HCT116 (cell line): ENCODE data around the gene ARHGAP8. TPM values are rescaled to one million over a fixed set of nuclear protein-coding genes. Genes with fewer than 3 reads are reported as not detected.

Experiments used
- ATAC-seq: fragments of 200-7000 bp; cut with Tn5 transposase; 2 replicates; pipeline ENCODE4 v1.9.1; 2020; ENCODE audit warnings: mild to moderate bottlenecking, moderate library complexity
- BruUV-seq: library from RNA; stranded (reverse); fragments of 400-500 nt; replicated peaks from 2 replicates; lab custom pipeline; 2021; lab: Mats Ljungman, UMichigan
- CTCF ChIA-PET: fragments of 300-600 bp; sonication (Branson Sonifier 250); formaldehyde crosslinking; loops from one replicate; lab custom pipeline; 2021; ENCODE audit warnings: antibody characterized with exemption; lab: Charles Lee
- POLR2A ChIA-PET: fragments of 300-600, 350-600 bp; sonication (Branson Sonifier 250); formaldehyde crosslinking; loops from one replicate; lab custom pipeline; 2021; ENCODE audit warnings: antibody characterized with exemption; lab: Charles Lee
- RAD21 ChIA-PET, 2 experiments: fragments of 300-600 bp; sonication (Branson Sonifier 250); formaldehyde crosslinking; loops; one replicate each; lab custom pipeline; 2023; ENCODE audit warnings: low total read pairs in 2 of 2; ENCODE audit not compliant: uncharacterized antibody in 2 of 2, unreplicated experiment in 2 of 2, low non-redundant PET in 1 of 2; lab: Charles Lee
- DNase-seq: peaks from one replicate; pipeline ENCODE4 v3.0.0-alpha.2; 2010; ENCODE audit warnings: low read depth, low spot score
- H2AFZ ChIP-seq: fragments of 200-600 bp; shearing (Covaris generic), sonication (generic); 2 replicates; pipeline ENCODE4 v1.6.1; 2017; ENCODE audit warnings: low read depth, mixed run types, mixed read lengths, antibody characterized with exemption, low read length; ENCODE audit not compliant: poor library complexity, severe bottlenecking
- H3K27ac ChIP-seq: 2 replicates; pipeline ENCODE4 v1.5.1; 2012; ENCODE audit warnings: low read depth, low read length
- H3K27me3 ChIP-seq: fragments of 200-600 bp; sonication (generic); 2 replicates; pipeline ENCODE4 v1.6.1; 2016; ENCODE audit warnings: mixed run types, low read length, mixed read lengths; ENCODE audit not compliant: insufficient read depth
- H3K36me3 ChIP-seq, 2 experiments: fragments of 200-500 bp in 1 of 2; fragments of 200-600 bp in 1 of 2; sonication (Bioruptor generic) in 1 of 2; sonication (generic) in 1 of 2; 2 replicates each; pipeline versions ENCODE4 v1.5.1 to v1.6.1; 2014 to 2016; ENCODE audit warnings: low read length in 2 of 2, inconsistent platforms in 1 of 2, mixed read lengths in 1 of 2, mixed run types in 1 of 2; ENCODE audit not compliant: insufficient read depth in 2 of 2, control insufficient read depth in 1 of 2
- H3K4me1 ChIP-seq, 2 experiments: fragments of 200-600 bp in 1 of 2; sonication (generic) in 1 of 2; 2 replicates each; pipeline versions ENCODE4 v1.5.1 to v1.6.1; 2012 to 2017; ENCODE audit warnings: low read length in 2 of 2, inconsistent platforms in 1 of 2, mild to moderate bottlenecking in 1 of 2, mixed read lengths in 1 of 2, mixed run types in 1 of 2, moderate library complexity in 1 of 2; ENCODE audit not compliant: insufficient read depth in 2 of 2, control insufficient read depth in 1 of 2
- H3K4me2 ChIP-seq: fragments of 200-600 bp; sonication (generic); 2 replicates; pipeline ENCODE4 v1.6.1; 2017; ENCODE audit warnings: mixed run types, low read length, mixed read lengths
- H3K4me3 ChIP-seq, 2 experiments: fragments of 200-600 bp in 1 of 2; sonication (generic) in 1 of 2; replicated peaks in 1 of 2; 2 replicates each; pipeline ENCODE4 v1.5.1; 2011 to 2016; ENCODE audit warnings: low read length in 2 of 2, control low read depth in 1 of 2, low read depth in 1 of 2, mild to moderate bottlenecking in 1 of 2, mixed read lengths in 1 of 2, mixed run types in 1 of 2
- H3K79me2 ChIP-seq: fragments of 200-600 bp; sonication (generic); 2 replicates; pipeline ENCODE4 v1.6.1; 2017; ENCODE audit warnings: mild to moderate bottlenecking, mixed run types, low read length, moderate library complexity, mixed read lengths; ENCODE audit not compliant: insufficient read depth
- H3K9ac ChIP-seq: fragments of 200-600 bp; sonication (generic); 2 replicates; pipeline ENCODE4 v1.6.1; 2016; ENCODE audit warnings: low read length, mixed read lengths
- H3K9me2 ChIP-seq: fragments of 200-600 bp; sonication (generic), shearing (Covaris generic); 2 replicates; pipeline ENCODE4 v1.6.1; 2017; ENCODE audit warnings: mixed run types, mild to moderate bottlenecking, moderate library complexity; ENCODE audit not compliant: insufficient read depth
- H3K9me3 ChIP-seq, 2 experiments: fragments of 200-500 bp in 1 of 2; fragments of 200-600 bp in 1 of 2; sonication (Bioruptor generic) in 1 of 2; sonication (generic) in 1 of 2; 2 replicates each; pipeline ENCODE4 v1.6.1; 2014 to 2017; ENCODE audit warnings: low read length in 2 of 2, mixed read lengths in 2 of 2, inconsistent platforms in 1 of 2, low read depth in 1 of 2, mild to moderate bottlenecking in 1 of 2, mixed run types in 1 of 2, moderate library complexity in 1 of 2; ENCODE audit not compliant: control insufficient read depth in 1 of 2, insufficient read depth in 1 of 2
- H4K20me1 ChIP-seq: fragments of 200-600 bp; sonication (generic), shearing (Covaris generic); 2 replicates; pipeline ENCODE4 v1.6.1; 2017; ENCODE audit warnings: mixed run types, mild to moderate bottlenecking, moderate library complexity; ENCODE audit not compliant: insufficient read depth
- EZH2 ChIP-seq: fragments of 200-600 bp; sonication (generic); IDR thresholded peaks from 2 replicates; pipeline ENCODE4 v1.6.1; 2017; ENCODE audit warnings: antibody characterized with exemption, mixed run types
- EZH2phosphoT487 ChIP-seq: fragments of 200-600 bp; IDR thresholded peaks from 2 replicates; pipeline ENCODE4 v1.6.1; 2018; ENCODE audit warnings: antibody characterized with exemption, borderline replicate concordance
- JUND ChIP-seq: IDR thresholded peaks from 2 replicates; pipeline ENCODE4 v1.6.1; 2012
- SP1 ChIP-seq: IDR thresholded peaks from 2 replicates; pipeline ENCODE4 v1.6.1; 2012; ENCODE audit warnings: low read depth
- SRF ChIP-seq: IDR thresholded peaks from 2 replicates; pipeline ENCODE4 v1.6.1; 2012; ENCODE audit warnings: low read depth
- intact Hi-C: fragments of 100-400 bp; cut with micrococcal nuclease; formaldehyde crosslinking; loops from 2 replicates; pipeline ENCODE4 v1.10.0; 2022
- total RNA-seq: library from RNA; stranded (reverse); gene quantifications from one replicate; pipeline ENCODE4 v1.2.1, GENCODE V29; 2021; ENCODE audit not compliant: unreplicated experiment
- TF ChIP-seq, protein P1 (sequence below): IDR thresholded peaks from 2 replicates; pipeline ENCODE4 v1.6.1; 2011; ENCODE audit warnings: mild to moderate bottlenecking, low read length, moderate library complexity; ENCODE audit not compliant: insufficient replicate concordance; ENCODE audit errors: extremely low read depth
- TF ChIP-seq, protein P2 (sequence below): IDR thresholded peaks from 2 replicates; pipeline ENCODE4 v1.6.1; 2012

The ARHGAP8 gene
- total RNA-seq, 1 experiment from 2014 or later = 67.5 TPM

DNA sequence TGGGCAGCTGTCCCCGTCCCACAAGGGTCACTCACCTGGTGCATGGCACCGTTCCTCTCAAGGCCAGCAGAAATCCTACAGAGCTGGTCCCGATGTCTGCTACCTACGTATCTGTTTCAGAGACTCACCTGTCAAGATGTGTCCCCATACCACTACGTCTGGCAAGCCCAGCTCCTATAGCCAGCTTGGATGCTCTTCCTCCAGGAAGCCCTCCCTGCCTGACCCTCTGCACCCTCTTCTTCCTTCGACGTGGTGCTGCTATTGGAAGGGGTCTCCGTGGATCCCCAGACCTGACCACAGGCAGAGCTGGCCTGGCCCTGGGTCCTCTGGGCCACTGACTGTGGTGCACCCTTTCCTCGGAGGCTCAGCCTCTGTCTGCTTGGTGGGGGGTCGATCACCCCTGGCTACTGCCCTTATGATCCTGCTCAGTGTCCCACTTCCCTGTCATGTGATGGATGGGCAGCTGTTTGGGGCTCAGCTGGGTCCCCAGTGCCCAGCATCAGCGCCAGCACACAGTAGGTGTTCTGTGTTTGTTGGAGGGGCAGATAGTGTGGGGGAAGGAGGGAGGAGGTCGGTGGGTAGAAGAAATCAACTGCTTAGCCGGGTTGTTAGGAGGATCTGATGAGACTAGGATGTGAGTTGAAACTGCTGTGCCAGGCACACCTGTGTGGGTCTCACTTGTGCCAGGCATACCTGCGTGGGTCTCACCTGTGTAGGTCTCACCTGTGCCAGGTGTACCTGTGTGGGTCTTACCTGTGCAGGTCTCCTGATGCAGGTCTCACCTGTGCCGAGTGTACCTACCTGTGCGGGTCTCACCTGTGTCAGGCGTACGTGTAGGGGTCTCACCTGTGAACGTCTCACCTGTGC lies 21.7 kb upstream of the ARHGAP8 start:
- no peaks in the 10 kb centered on the region for H4K20me1 ChIP-seq
- no peak overlapping the region for H2AFZ ChIP-seq
- TF ChIP-seq, protein P1, sequence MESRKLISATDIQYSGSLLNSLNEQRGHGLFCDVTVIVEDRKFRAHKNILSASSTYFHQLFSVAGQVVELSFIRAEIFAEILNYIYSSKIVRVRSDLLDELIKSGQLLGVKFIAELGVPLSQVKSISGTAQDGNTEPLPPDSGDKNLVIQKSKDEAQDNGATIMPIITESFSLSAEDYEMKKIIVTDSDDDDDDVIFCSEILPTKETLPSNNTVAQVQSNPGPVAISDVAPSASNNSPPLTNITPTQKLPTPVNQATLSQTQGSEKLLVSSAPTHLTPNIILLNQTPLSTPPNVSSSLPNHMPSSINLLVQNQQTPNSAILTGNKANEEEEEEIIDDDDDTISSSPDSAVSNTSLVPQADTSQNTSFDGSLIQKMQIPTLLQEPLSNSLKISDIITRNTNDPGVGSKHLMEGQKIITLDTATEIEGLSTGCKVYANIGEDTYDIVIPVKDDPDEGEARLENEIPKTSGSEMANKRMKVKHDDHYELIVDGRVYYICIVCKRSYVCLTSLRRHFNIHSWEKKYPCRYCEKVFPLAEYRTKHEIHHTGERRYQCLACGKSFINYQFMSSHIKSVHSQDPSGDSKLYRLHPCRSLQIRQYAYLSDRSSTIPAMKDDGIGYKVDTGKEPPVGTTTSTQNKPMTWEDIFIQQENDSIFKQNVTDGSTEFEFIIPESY = no peak
- TF ChIP-seq SP1 (no peak), EZH2 (no peak), SRF (no peak), JUND (no peak), EZH2phosphoT487 (no peak)
- TF ChIP-seq, protein P2, sequence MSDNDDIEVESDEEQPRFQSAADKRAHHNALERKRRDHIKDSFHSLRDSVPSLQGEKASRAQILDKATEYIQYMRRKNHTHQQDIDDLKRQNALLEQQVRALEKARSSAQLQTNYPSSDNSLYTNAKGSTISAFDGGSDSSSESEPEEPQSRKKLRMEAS = no peak
- ChIA-PET POLR2A (no interaction called here), RAD21 (no interaction called here), CTCF (no interaction called here)
- DNase-seq (no peak), ATAC-seq (no peak)
- no peaks in the 10 kb centered on the region for H3K27me3 ChIP-seq
- H3K36me3 ChIP-seq = no peaks in the 10 kb centered on the region; a peak in 3 of 4 replicates
- H3K4me3 ChIP-seq = no peak overlapping the region
- no peak overlapping the region for H3K4me2 ChIP-seq
- H3K27ac ChIP-seq = no peak overlapping the region
- intact Hi-C loops = no loop called here
- no peaks in the 10 kb centered on the region for H3K79me2 ChIP-seq
- no peaks in the 10 kb centered on the region for H3K4me1 ChIP-seq
- BruUV-seq = no TSS peak
- no peak overlapping the region for H3K9ac ChIP-seq
- no peaks in the 10 kb centered on the region for H3K9me3 ChIP-seq
- H3K9me2 ChIP-seq = no peaks in the 10 kb centered on the region
